ENCODE measurements around the gene FOXK1.

GRCh38 chr7:4714767-4715409, 32.8 kb downstream of the FOXK1 start:
- TF ChIP-seq CTCF (conservative IDR thresholded peaks at IDR 0.05; ENCODE audit: low read depth in 2 of 2) (no peak), EZH2 (IDR thresholded peaks at IDR 0.05; ENCODE audit: low read depth, unreplicated experiment) (no peak), EZH2phosphoT487 (IDR thresholded peaks at IDR 0.05; ENCODE audit: unreplicated experiment) (no peak)
